GM18498 (cell line): ENCODE data around the gene SPTY2D1.
"Not testable (repeated sequence)": the region's sequence is repeated elsewhere in the genome, so short reads cannot be mapped to it uniquely, and the experiment has no call there.

Experiments
- ATAC-seq: cut with Tn5 transposase; IDR thresholded peaks from one replicate; pipeline ENCODE4 v1.9.1; 2021; ENCODE audit warnings: mild to moderate bottlenecking, moderate library complexity; ENCODE audit not compliant: unreplicated experiment

Gene SPTY2D1

GRCh38 chr11:18618342-18619025 lies 15.7 kb downstream of the SPTY2D1 start:
- no peak for ATAC-seq

- peak; percentile 39 for ATAC-seq
Measured at GRCh38 chr11:18617688-18618341, 16.3 kb downstream of the SPTY2D1 start.

GRCh38 chr11:18615628-18616392 lies 18.3 kb downstream of the SPTY2D1 start:
- ATAC-seq, result peak; percentile 81

GRCh38 chr11:18614667-18615066 lies 19.5 kb downstream of the SPTY2D1 start:
- no peak for ATAC-seq

- no peak for ATAC-seq
Measured at GRCh38 chr11:18612394-18612793, 21.7 kb downstream of the SPTY2D1 start.

- no peak for ATAC-seq
Measured at GRCh38 chr11:18611196-18611595, 22.9 kb downstream of the SPTY2D1 start.

- ATAC-seq, result no peak
Measured at GRCh38 chr11:18608376-18608775, 25.8 kb downstream of the SPTY2D1 start.

GRCh38 chr11:18600915-18601569 lies 33.1 kb downstream of the SPTY2D1 start:
- no peak for ATAC-seq

- ATAC-seq, result no peak
Measured at GRCh38 chr11:18599739-18600230, 34.4 kb downstream of the SPTY2D1 start, which contains the start of gene MISFA. MISFA (plus strand) TSS chr11:18599789; CDS start chr11:18599929, 140 bp downstream.

- no peak for ATAC-seq
Measured at GRCh38 chr11:18594999-18595749, 39.0 kb downstream of the SPTY2D1 start.

GRCh38 chr11:18594088-18594487 lies 40.1 kb downstream of the SPTY2D1 start:
- ATAC-seq, result not testable (repeated sequence)

- ATAC-seq, result no peak
Measured at GRCh38 chr11:18590571-18590970, 43.6 kb downstream of the SPTY2D1 start.

- ATAC-seq, result peak; percentile 69
Measured at GRCh38 chr11:18588297-18589252, 45.6 kb downstream of the SPTY2D1 start, which contains the start of gene UEVLD. UEVLD (minus strand) TSS chr11:18588734; CDS start chr11:18588654, 80 bp downstream.

GRCh38 chr11:18581825-18582224 lies 52.3 kb downstream of the SPTY2D1 start:
- no peak for ATAC-seq

GRCh38 chr11:18580113-18580766 lies 53.9 kb downstream of the SPTY2D1 start:
- no peak for ATAC-seq

- peak; percentile 83 for ATAC-seq
Measured at GRCh38 chr11:18578975-18579598, 55.1 kb downstream of the SPTY2D1 start.

- no peak for ATAC-seq
Measured at GRCh38 chr11:18575361-18575760, 58.8 kb downstream of the SPTY2D1 start.

GRCh38 chr11:18567081-18567480 lies 67.1 kb downstream of the SPTY2D1 start:
- ATAC-seq, result no peak
